ENCODE data around the gene CTTN.
"Not testable (repeated sequence)": the region's sequence is repeated elsewhere in the genome, so short reads cannot be mapped to it uniquely, and the experiment has no call there.

The CTTN gene

GRCh38 chr11:70381872-70382861, 16.2 kb upstream of the CTTN start:
- no peak for DNase-seq

GRCh38 chr11:70383664-70384565, 14.4 kb upstream of the CTTN start:
- DNase-seq = no peak

- no peak for DNase-seq
Measured at GRCh38 chr11:70384566-70385152, 13.7 kb upstream of the CTTN start.

- DNase-seq = no peak
Measured at GRCh38 chr11:70387564-70387963, 10.8 kb upstream of the CTTN start.

GRCh38 chr11:70389201-70389600, 9.1 kb upstream of the CTTN start:
- no peak for DNase-seq

GRCh38 chr11:70390882-70391281, 7.4 kb upstream of the CTTN start:
- DNase-seq = not testable (repeated sequence)

- DNase-seq = no peak
Measured at GRCh38 chr11:70394211-70394950, 3.9 kb upstream of the CTTN start.

- no peak for DNase-seq
Measured at GRCh38 chr11:70397336-70397982, 870 bp upstream of the CTTN start.

- DNase-seq = no peak
Measured at GRCh38 chr11:70398834-70399680, 728 bp downstream of the CTTN start.

- no peak for DNase-seq
Measured at GRCh38 chr11:70399681-70400112, 1.4 kb downstream of the CTTN start.

GRCh38 chr11:70400643-70401042, 2.3 kb downstream of the CTTN start:
- no peak for DNase-seq

- no peak for DNase-seq
Measured at GRCh38 chr11:70402016-70402415, 3.7 kb downstream of the CTTN start.

- no peak for DNase-seq
Measured at GRCh38 chr11:70402685-70403084, 4.4 kb downstream of the CTTN start.

GRCh38 chr11:70404244-70404643, 5.9 kb downstream of the CTTN start:
- no peak for DNase-seq

- no peak for DNase-seq
Measured at GRCh38 chr11:70405679-70406395, 7.5 kb downstream of the CTTN start.

- DNase-seq = no peak
Measured at GRCh38 chr11:70407121-70407520, 8.8 kb downstream of the CTTN start.

GRCh38 chr11:70407814-70408213, 9.5 kb downstream of the CTTN start:
- no peak for DNase-seq

GRCh38 chr11:70408326-70408725, 10.0 kb downstream of the CTTN start:
- DNase-seq = not testable (repeated sequence)

- DNase-seq = no peak
Measured at GRCh38 chr11:70409437-70409836, 11.1 kb downstream of the CTTN start.

GRCh38 chr11:70409871-70410270, 11.5 kb downstream of the CTTN start:
- DNase-seq = no peak

All from activated T-cell treated with anti-CD3 and anti-CD28 coated beads for 4 hours (primary cell).